HCT116 (cell line): ENCODE measurements around the gene GET3. TPM values are rescaled to one million over a fixed set of nuclear protein-coding genes. Genes with fewer than 3 reads are reported as not detected.

Experiments
- ATAC-seq: fragments of 200-7000 bp; cut with Tn5 transposase; 2 replicates; pipeline ENCODE4 v1.9.1; 2020; ENCODE audit warnings: mild to moderate bottlenecking, moderate library complexity
- BruUV-seq: library from RNA; stranded (reverse); fragments of 400-500 nt; replicated peaks from 2 replicates; lab custom pipeline; 2021; lab: Mats Ljungman, UMichigan
- CTCF ChIA-PET: fragments of 300-600 bp; sonication (Branson Sonifier 250); formaldehyde crosslinking; loops from one replicate; lab custom pipeline; 2021; ENCODE audit warnings: antibody characterized with exemption; lab: Charles Lee
- POLR2A ChIA-PET: fragments of 300-600, 350-600 bp; sonication (Branson Sonifier 250); formaldehyde crosslinking; loops from one replicate; lab custom pipeline; 2021; ENCODE audit warnings: antibody characterized with exemption; lab: Charles Lee
- RAD21 ChIA-PET, 2 experiments: fragments of 300-600 bp; sonication (Branson Sonifier 250); formaldehyde crosslinking; loops; one replicate each; lab custom pipeline; 2023; ENCODE audit warnings: low total read pairs in 2 of 2; ENCODE audit not compliant: uncharacterized antibody in 2 of 2, unreplicated experiment in 2 of 2, low non-redundant PET in 1 of 2; lab: Charles Lee
- DNase-seq: peaks from one replicate; pipeline ENCODE4 v3.0.0-alpha.2; 2010; ENCODE audit warnings: low read depth, low spot score
- H2AFZ ChIP-seq: fragments of 200-600 bp; shearing (Covaris generic), sonication (generic); 2 replicates; pipeline ENCODE4 v1.6.1; 2017; ENCODE audit warnings: low read depth, mixed run types, mixed read lengths, antibody characterized with exemption, low read length; ENCODE audit not compliant: poor library complexity, severe bottlenecking
- H3K27ac ChIP-seq: 2 replicates; pipeline ENCODE4 v1.5.1; 2012; ENCODE audit warnings: low read depth, low read length
- H3K27me3 ChIP-seq: fragments of 200-600 bp; sonication (generic); 2 replicates; pipeline ENCODE4 v1.6.1; 2016; ENCODE audit warnings: mixed run types, low read length, mixed read lengths; ENCODE audit not compliant: insufficient read depth
- H3K36me3 ChIP-seq, 2 experiments: fragments of 200-500 bp in 1 of 2; fragments of 200-600 bp in 1 of 2; sonication (Bioruptor generic) in 1 of 2; sonication (generic) in 1 of 2; 2 replicates each; pipeline versions ENCODE4 v1.5.1 to v1.6.1; 2014 to 2016; ENCODE audit warnings: low read length in 2 of 2, inconsistent platforms in 1 of 2, mixed read lengths in 1 of 2, mixed run types in 1 of 2; ENCODE audit not compliant: insufficient read depth in 2 of 2, control insufficient read depth in 1 of 2
- H3K4me1 ChIP-seq, 2 experiments: fragments of 200-600 bp in 1 of 2; sonication (generic) in 1 of 2; 2 replicates each; pipeline versions ENCODE4 v1.5.1 to v1.6.1; 2012 to 2017; ENCODE audit warnings: low read length in 2 of 2, inconsistent platforms in 1 of 2, mild to moderate bottlenecking in 1 of 2, mixed read lengths in 1 of 2, mixed run types in 1 of 2, moderate library complexity in 1 of 2; ENCODE audit not compliant: insufficient read depth in 2 of 2, control insufficient read depth in 1 of 2
- H3K4me2 ChIP-seq: fragments of 200-600 bp; sonication (generic); 2 replicates; pipeline ENCODE4 v1.6.1; 2017; ENCODE audit warnings: mixed run types, low read length, mixed read lengths
- H3K4me3 ChIP-seq, 2 experiments: fragments of 200-600 bp in 1 of 2; sonication (generic) in 1 of 2; replicated peaks in 1 of 2; 2 replicates each; pipeline ENCODE4 v1.5.1; 2011 to 2016; ENCODE audit warnings: low read length in 2 of 2, control low read depth in 1 of 2, low read depth in 1 of 2, mild to moderate bottlenecking in 1 of 2, mixed read lengths in 1 of 2, mixed run types in 1 of 2
- H3K79me2 ChIP-seq: fragments of 200-600 bp; sonication (generic); 2 replicates; pipeline ENCODE4 v1.6.1; 2017; ENCODE audit warnings: mild to moderate bottlenecking, mixed run types, low read length, moderate library complexity, mixed read lengths; ENCODE audit not compliant: insufficient read depth
- H3K9ac ChIP-seq: fragments of 200-600 bp; sonication (generic); 2 replicates; pipeline ENCODE4 v1.6.1; 2016; ENCODE audit warnings: low read length, mixed read lengths
- H3K9me2 ChIP-seq: fragments of 200-600 bp; sonication (generic), shearing (Covaris generic); 2 replicates; pipeline ENCODE4 v1.6.1; 2017; ENCODE audit warnings: mixed run types, mild to moderate bottlenecking, moderate library complexity; ENCODE audit not compliant: insufficient read depth
- H3K9me3 ChIP-seq, 2 experiments: fragments of 200-500 bp in 1 of 2; fragments of 200-600 bp in 1 of 2; sonication (Bioruptor generic) in 1 of 2; sonication (generic) in 1 of 2; 2 replicates each; pipeline ENCODE4 v1.6.1; 2014 to 2017; ENCODE audit warnings: low read length in 2 of 2, mixed read lengths in 2 of 2, inconsistent platforms in 1 of 2, low read depth in 1 of 2, mild to moderate bottlenecking in 1 of 2, mixed run types in 1 of 2, moderate library complexity in 1 of 2; ENCODE audit not compliant: control insufficient read depth in 1 of 2, insufficient read depth in 1 of 2
- H4K20me1 ChIP-seq: fragments of 200-600 bp; sonication (generic), shearing (Covaris generic); 2 replicates; pipeline ENCODE4 v1.6.1; 2017; ENCODE audit warnings: mixed run types, mild to moderate bottlenecking, moderate library complexity; ENCODE audit not compliant: insufficient read depth
- ATF3 ChIP-seq: IDR thresholded peaks from 2 replicates; pipeline ENCODE4 v1.6.1; 2012
- CBX3 ChIP-seq: IDR thresholded peaks from 2 replicates; pipeline ENCODE4 v1.6.1; 2012; ENCODE audit warnings: low read depth
- CEBPB ChIP-seq: IDR thresholded peaks from 2 replicates; pipeline ENCODE4 v1.6.1; 2012; ENCODE audit warnings: low read depth
- EGR1 ChIP-seq: IDR thresholded peaks from 2 replicates; pipeline ENCODE4 v1.6.1; 2012; ENCODE audit warnings: low read depth
- ELF1 ChIP-seq: IDR thresholded peaks from 2 replicates; pipeline ENCODE4 v1.6.1; 2012; ENCODE audit warnings: low read depth, borderline replicate concordance
- EZH2 ChIP-seq: fragments of 200-600 bp; sonication (generic); IDR thresholded peaks from 2 replicates; pipeline ENCODE4 v1.6.1; 2017; ENCODE audit warnings: antibody characterized with exemption, mixed run types
- JUND ChIP-seq: IDR thresholded peaks from 2 replicates; pipeline ENCODE4 v1.6.1; 2012
- MAX ChIP-seq: IDR thresholded peaks from 2 replicates; pipeline ENCODE4 v1.6.1; 2012
- POLR2A ChIP-seq: IDR thresholded peaks from 2 replicates; pipeline ENCODE4 v1.7.0; 2011; ENCODE audit warnings: borderline replicate concordance; ENCODE audit not compliant: insufficient read depth, insufficient read length; ENCODE audit errors: extremely low read depth
- RAD21 ChIP-seq: IDR thresholded peaks from 2 replicates; pipeline ENCODE4 v1.6.1; 2012; ENCODE audit warnings: low read depth, mild to moderate bottlenecking
- SP1 ChIP-seq: IDR thresholded peaks from 2 replicates; pipeline ENCODE4 v1.6.1; 2012; ENCODE audit warnings: low read depth
- TCF7L2 ChIP-seq: IDR thresholded peaks from 2 replicates; pipeline ENCODE4 v1.7.0; 2011; ENCODE audit warnings: borderline replicate concordance, inconsistent platforms; ENCODE audit not compliant: insufficient read depth, insufficient read length; ENCODE audit errors: extremely low read depth
- YY1 ChIP-seq: IDR thresholded peaks from 2 replicates; pipeline ENCODE4 v1.6.1; 2011; ENCODE audit warnings: low read length, low read depth, moderate library complexity, mild to moderate bottlenecking; ENCODE audit not compliant: insufficient replicate concordance; ENCODE audit errors: extremely low read depth
- ZBTB33 ChIP-seq: IDR thresholded peaks from 2 replicates; pipeline ENCODE4 v1.6.1; 2011; ENCODE audit warnings: mild to moderate bottlenecking, low read length, moderate library complexity; ENCODE audit not compliant: insufficient replicate concordance; ENCODE audit errors: extremely low read depth
- ZFX ChIP-seq: fragments of 450-650 bp; IDR thresholded peaks from 2 replicates; pipeline ENCODE4 v1.6.1; 2017
- ZNF274 ChIP-seq: fragments of 200-500 bp; sonication (Bioruptor generic); IDR thresholded peaks from 2 replicates; pipeline ENCODE4 v1.6.1; 2014; ENCODE audit warnings: mild to moderate bottlenecking, low read depth, low read length, inconsistent platforms
- intact Hi-C: fragments of 100-400 bp; cut with micrococcal nuclease; formaldehyde crosslinking; loops from 2 replicates; pipeline ENCODE4 v1.10.0; 2022
- total RNA-seq: library from RNA; stranded (reverse); gene quantifications from one replicate; pipeline ENCODE4 v1.2.1, GENCODE V29; 2021; ENCODE audit not compliant: unreplicated experiment

GET3 gene
- total RNA-seq, 1 experiment from 2014 or later = 77.6 TPM

GRCh38 chr19:12767666-12768065 lies 30.4 kb downstream of the GET3 start:
- TF ChIP-seq ZNF274 (no peak), SP1 (no peak), ZBTB33 (no peak), EGR1 (no peak), CBX3 (no peak), RAD21 (no peak), POLR2A (no peak), TCF7L2 (no peak), JUND (no peak), ELF1 (no peak), MAX (no peak), CEBPB (no peak), ATF3 (no peak), ZFX (no peak), EZH2 (no peak), YY1 (no peak)
- TF ChIP-seq, all 23 proteins: peak for 0
- RAD21 ChIA-PET = no interaction called here
- H3K9me2 ChIP-seq = no peaks in the 10 kb centered on the region
- no peaks in the 10 kb centered on the region for H3K27me3 ChIP-seq
- H3K4me3 ChIP-seq = no peak overlapping the region
- H3K4me1 ChIP-seq = peaks cover 5 to 20% of the 10 kb centered on the region in 2 experiments; a peak in 3 of 4 replicates
- H3K36me3 ChIP-seq = peaks cover 14 to 20% of the 10 kb centered on the region in 2 experiments
- H3K27ac ChIP-seq = no peak overlapping the region
- H4K20me1 ChIP-seq = no peaks in the 10 kb centered on the region
- BruUV-seq = no TSS peak
- intact Hi-C loops = no loop called here
- no peaks in the 10 kb centered on the region for H3K79me2 ChIP-seq
- CTCF ChIA-PET = interaction anchor here (3.1 to 4.5 kb wide), 4 partner anchors 9 to 79 kb away, joined by 34 to 123 read pairs (median 50); partner anchors contain the start of gene HOOK2
- DNase-seq = no peak
- no peak overlapping the region for H3K4me2 ChIP-seq
- H3K9me3 ChIP-seq = no peaks in the 10 kb centered on the region
- H3K9ac ChIP-seq = no peak overlapping the region
- no peak for ATAC-seq
- POLR2A ChIA-PET = interaction anchor here (5.4 kb wide), 1 partner anchor 26 kb away, joined by 98 read pairs; the partner anchor contains the start of gene JUNB
- no peak overlapping the region for H2AFZ ChIP-seq
